ENCODE data around the gene RGPD5.
"Not testable (repeated sequence)": the region's sequence is repeated elsewhere in the genome, so short reads cannot be mapped to it uniquely, and the experiment has no call there.

Gene RGPD5

DNA sequence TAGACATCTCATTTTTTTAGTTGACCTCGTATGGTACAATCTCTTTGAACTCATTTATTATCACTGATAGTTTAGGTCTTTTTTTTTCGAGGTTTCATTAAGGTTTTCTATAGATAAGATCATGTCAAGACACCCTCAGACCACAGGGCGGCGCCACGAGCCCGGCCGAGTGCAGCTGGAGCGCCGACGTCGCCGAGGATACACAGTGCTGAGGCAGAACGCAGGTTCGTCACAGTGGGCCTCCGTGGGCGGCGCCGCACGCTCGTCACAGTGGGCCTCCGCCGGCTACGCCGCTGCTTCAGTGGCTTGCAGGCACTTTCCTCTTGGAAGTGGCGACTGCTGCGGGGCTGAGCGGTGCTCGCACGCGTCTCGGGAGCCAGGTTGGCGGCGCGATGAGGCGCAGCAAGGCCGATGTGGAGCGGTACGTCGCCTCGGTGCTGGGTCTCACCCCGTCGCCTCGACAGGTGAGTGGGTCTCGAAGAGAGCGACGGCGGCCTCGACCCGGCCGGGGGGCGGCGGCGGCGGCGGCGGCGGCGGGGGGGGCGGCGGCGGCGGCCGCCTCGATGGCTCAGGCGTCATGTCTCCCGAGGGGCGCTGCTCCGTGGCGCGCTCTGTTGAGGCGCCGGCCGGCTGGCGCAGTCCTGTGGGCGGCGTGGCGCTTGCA lies at the start of gene RGPD5:
Gene RGPD5 (plus strand): TSS at position 232 of the 664 bp plus-strand sequence. CDS start 161 bp downstream, at position 393.
- DNase-seq (ENCODE audit: low read depth in 3 of 3): not testable (repeated sequence)

- not testable (repeated sequence) for DNase-seq (ENCODE audit: low read depth in 3 of 3)
Measured at GRCh38 chr2:109751572-109751971, 42.5 kb upstream of the RGPD5 start.

DNA sequence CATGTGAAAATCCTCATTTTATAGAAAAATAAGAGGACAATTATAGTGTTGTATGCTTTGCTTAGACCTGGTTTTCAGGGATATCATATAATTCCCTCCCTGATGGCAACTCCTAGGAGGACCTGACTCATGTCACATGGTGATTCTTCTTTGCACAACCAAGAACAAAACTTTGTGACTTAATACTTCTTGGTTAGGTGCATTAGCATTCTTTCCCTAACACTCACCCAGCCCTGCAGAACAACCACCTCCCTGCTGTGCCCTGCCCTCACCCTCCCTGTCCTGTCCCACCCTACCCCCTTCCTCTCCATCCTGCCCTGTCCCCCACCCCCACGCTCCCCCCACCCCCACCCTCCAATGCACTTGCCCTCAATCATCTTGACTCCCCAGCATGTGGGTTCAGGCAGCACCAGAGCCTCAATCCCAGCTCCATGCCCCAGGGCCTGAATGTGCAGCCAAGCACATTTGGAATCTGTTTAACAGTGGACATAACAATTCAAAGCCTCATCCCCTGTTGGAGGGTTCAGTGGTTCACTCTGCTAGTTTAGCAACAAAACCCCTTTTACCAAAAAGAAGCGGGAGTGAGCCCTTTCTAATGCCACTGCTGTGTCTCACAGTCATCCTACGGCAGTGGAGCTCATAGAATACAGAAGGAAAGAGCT lies 36.8 kb upstream of the RGPD5 start:
- not testable (repeated sequence) for DNase-seq (ENCODE audit: low read depth in 3 of 3)

DNA sequence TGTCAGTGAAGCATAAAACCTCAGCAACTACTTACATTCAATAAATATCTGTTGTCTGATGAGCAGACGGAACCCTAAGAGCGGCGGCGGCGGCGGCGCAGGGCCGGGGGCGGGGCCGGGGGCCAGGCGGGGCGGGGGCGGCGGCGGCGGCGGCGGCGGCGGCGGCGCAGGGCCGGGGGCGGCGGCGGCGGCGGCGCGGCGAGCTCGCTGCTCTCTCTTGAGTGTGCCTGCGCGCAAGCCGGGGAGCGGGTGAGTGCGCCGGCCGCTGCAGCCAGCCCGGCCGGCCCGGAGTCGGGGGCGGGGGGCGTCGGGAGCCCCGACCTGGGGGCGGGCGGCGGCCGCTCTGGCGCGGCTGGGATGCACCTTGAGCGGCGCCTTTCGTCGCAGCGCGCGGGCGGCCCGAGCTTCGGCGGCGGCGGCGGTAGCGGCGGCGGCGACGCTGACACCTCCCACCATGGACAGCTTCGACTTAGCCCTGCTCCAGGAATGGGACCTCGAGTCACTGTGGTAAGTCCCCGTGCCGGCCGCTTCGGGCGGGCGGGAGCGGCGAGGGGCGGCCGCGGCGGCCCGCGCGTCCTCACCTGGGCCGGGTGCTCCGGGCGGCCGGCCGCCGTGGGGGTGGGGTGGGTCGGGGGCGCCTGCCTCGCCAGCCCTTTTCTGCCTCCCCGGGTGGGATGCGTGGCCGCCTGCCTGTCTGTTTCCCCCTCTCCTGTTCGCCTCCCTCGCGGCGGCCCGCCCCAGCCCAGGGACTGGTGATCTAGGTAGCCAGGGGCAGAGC lies 33.7 kb upstream of the RGPD5 start:
- DNase-seq (ENCODE audit: low read depth in 3 of 3): not testable (repeated sequence)

GRCh38 chr2:109761043-109761454 lies 33.1 kb upstream of the RGPD5 start:
- not testable (repeated sequence) for DNase-seq (ENCODE audit: low read depth in 3 of 3)

DNA sequence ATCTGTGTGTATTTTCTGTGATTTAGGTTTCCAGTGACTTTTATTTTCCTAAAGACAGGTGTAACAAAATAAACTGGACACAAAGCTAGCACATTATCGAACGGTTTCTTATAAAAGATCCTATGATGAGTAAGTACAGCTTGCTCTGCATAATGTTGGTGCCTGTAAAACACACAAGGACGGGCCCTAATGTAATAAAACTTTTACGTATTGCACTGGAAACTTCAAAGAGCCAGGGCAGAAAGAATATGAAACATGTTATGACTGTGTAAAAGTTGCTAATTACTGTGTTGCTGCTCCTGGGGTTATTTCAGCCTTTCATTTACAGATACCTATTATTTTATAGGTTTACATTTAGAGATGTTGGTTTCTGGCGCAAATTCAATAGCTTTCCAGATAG lies 32.1 kb upstream of the RGPD5 start:
- DNase-seq (ENCODE audit: low read depth in 3 of 3): not testable (repeated sequence)

DNA sequence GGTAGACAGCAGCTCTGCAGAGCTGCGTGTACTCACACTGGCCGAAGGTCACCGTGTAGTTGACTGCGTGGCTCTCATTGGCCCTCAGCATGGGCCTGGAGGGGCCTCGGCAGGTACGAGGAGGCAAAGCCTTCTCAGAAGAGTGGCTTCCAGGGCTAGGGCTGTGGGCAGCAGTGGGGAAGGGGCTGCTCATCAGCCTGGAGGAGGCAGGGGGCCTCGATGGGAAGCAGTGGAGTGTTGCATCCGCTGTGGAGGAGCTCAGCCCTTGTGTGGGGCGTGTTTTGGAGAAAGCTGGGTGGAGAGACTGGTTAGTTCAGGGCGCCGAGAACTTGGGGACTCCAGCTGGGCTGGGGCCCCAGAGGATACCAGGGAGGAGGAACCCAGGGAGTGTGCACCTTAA lies 28.0 kb upstream of the RGPD5 start:
- DNase-seq (ENCODE audit: low read depth in 3 of 3): not testable (repeated sequence)

- not testable (repeated sequence) for DNase-seq (ENCODE audit: low read depth in 3 of 3)
Measured at GRCh38 chr2:109766886-109767578, 27.1 kb upstream of the RGPD5 start.

DNA sequence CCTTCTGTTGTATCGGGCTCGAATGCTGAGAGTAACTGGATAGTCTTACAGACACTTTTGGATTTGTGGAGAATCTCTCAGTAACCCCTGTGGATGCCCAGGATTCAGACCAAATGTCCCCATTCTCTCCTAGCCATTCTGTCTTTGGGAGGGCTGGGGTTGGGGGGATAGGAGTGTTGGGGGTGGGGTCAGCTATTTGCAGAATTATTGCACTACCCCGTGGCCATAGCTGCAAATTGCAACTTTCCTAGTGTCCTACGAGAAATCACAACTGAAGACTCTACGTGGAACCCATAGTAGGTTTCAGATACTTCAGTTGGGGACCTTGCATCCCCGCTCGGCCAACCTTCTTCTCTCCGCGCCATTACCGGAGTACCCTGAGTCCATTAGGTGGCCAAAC lies 25.2 kb upstream of the RGPD5 start:
- not testable (repeated sequence) for DNase-seq (ENCODE audit: low read depth in 3 of 3)

DNA sequence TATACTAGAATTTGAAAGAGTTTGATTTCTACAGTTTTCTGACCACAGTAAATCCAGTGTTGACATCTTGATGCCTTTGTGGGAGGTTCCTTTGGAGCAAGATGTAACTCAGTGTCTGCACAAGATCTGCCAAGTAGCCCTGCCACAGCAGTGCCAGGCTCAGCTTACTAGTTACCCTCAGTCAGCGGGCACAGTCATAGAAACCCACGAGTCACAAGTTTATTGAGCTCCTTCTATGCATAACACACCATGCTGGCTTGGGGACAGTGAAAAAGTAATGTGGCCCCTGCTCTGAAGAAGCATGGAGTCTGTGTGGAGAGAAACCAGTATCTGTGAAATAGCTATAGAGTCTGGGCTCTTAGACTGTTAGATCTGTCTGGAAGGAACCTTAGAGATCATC lies 15.0 kb upstream of the RGPD5 start:
- not testable (repeated sequence) for DNase-seq (ENCODE audit: low read depth in 3 of 3)

DNA sequence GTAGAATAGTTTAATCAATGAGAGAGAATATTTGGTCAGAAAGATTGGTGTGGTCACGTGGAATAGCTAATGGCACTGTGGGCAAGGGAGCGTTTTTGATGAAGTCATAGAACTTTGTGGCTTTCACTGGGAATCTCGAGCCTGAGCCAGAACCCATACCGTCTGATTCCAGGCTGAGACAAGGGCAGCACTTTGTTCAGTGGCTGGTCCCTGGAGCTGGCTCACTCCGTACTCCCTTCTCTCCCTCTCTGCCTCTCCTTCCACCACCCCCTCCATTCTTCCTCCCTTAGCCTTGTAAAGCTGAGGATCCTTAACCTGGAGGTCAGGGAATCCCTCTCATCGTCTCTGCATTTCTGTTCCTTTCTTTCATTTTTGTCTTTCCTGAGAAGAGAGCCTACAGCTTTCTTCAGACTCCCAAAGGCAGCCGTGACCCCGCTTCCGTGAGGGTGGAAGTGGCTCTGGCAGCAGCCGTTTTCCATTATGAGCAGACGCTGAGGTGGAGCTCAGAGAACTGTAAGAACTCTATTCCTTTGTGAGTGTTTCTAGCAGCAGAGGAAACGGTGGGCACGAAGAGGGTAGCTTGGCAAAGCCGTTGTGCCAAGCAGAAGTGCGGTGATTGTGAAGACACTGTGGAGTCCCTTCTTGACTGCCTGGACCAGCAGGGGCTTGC lies 12.8 kb upstream of the RGPD5 start:
- DNase-seq (ENCODE audit: low read depth in 3 of 3): not testable (repeated sequence)

DNA sequence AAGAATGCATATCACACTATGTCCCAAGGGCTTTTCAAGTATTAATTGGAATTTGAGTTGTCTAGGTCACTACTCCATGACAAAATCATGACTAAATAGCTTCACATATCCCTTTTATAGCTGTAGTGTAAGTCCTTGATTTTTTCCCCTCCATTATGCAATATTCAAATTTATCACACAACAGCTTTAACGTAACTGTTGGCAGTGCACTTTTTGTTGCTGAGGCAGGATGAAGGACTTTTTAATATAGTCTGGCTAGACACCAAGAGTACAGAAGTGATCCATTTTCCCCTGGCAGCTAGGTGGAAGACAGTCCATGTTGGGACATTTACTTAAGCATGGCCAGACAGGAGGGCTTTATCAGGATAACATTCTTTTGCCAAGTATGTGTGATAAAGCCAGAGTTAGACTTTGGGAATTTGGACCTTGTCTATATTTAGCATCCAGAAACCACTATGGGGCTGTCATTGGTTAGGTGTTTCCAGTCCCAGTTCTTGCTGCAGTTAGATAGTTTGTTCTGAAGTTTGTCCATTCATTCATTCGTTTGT lies 11.6 kb upstream of the RGPD5 start:
- DNase-seq (ENCODE audit: low read depth in 3 of 3): not testable (repeated sequence)

GRCh38 chr2:109791530-109792279 lies 2.4 kb upstream of the RGPD5 start:
- not testable (repeated sequence) for DNase-seq (ENCODE audit: low read depth in 3 of 3)

- not testable (repeated sequence) for DNase-seq (ENCODE audit: low read depth in 3 of 3)
Measured at GRCh38 chr2:109792659-109793058, 1.4 kb upstream of the RGPD5 start.

DNA sequence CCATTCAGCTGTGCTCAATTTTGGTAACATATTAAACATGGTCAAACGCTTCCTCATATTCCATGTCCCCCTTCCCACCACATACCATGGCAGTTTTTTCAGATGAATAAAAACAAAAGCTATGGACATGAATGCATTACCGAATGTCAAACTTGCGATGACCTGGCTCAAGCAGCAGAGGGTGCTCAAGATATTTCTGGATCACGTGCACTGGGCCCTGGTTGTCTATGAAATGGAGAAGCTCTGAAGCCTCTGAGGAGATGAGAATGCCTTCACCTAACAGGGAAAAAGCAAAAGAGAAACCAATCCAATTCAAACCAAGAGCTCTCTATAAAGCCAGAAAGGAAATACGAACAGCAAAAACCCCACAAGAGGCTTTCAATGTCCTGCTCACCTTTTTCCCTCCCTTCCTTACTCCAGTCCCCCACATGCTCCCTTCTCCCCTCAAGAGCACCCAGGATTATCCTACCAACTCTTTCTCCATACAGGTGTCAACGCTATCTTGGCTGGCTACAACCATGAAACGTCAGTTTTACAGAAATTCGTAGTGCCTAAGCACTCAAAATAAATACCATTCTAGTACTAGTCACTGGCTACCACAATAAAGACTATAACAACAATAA lies 77.1 kb downstream of the RGPD5 start:
- DNase-seq (ENCODE audit: low read depth in 3 of 3): not testable (repeated sequence)

DNA sequence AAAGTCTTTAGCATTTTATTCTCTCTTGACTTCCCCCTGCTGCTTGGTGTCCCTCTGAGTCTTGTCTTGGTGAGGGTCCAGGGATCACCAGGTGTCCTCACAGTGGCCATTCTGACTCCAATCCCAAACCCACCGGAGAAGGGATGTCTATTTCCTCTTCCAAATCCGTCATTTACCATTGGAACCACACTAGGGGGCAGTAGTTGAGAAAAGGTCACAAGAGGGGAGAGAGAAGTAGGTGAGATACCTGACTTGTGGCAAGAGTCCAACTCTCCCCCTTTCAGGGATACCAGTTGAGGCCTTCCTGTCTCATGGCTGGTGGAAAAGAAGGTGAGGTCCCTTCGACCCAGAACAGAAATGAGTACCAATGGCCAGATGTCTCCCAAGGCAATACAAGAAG lies 82.5 kb downstream of the RGPD5 start:
- DNase-seq (ENCODE audit: low read depth in 3 of 3): not testable (repeated sequence)

GRCh38 chr2:109882112-109882511 lies 88.0 kb downstream of the RGPD5 start:
- DNase-seq (ENCODE audit: low read depth in 3 of 3): not testable (repeated sequence)

- not testable (repeated sequence) for DNase-seq (ENCODE audit: low read depth in 3 of 3)
Measured at GRCh38 chr2:109888414-109888813, 94.3 kb downstream of the RGPD5 start.

DNA sequence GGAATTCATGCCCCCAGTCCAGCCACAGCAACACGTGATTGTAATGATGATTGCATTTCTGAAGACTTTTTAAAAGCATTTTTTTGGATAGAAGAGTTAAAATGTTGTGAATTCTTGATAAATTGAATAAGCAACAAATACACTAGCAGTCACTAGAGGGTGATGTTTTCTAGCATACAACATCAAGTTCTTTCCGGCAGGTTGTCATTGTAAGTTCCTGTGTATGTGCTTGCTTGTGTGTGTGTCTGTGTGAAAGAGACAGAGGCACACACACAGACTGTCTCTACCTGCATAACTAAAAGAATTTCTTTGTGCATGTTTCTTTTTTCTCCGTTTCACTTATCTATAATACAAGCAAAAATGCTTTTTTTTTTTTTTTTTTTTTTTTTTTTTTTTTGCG lies 95.8 kb downstream of the RGPD5 start:
- not testable (repeated sequence) for DNase-seq (ENCODE audit: low read depth in 3 of 3)

DNA sequence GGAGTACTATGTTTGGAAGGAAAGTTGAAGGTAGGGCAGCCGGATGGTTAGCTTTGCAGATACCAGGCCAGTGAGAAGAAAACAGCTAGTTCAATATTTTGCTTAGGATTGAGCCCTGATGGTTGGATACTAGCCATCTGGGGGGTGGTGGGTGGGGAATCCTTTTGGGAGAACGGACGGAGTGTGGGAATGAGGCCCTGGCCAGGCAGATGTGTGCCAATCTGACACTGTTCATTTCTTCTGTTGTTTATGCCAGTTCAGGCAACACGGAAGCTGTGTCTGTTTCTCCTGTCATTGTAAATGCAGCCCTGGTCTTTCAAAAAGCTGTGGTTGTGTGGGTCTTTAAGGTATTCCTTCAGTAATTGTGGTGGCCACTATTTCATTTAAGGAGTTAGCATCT lies 96.9 kb downstream of the RGPD5 start:
- not testable (repeated sequence) for DNase-seq (ENCODE audit: low read depth in 3 of 3)

Data from stimulated activated CD4-positive, alpha-beta T cell treated with anti-CD3 and anti-CD28 coated beads, TNF-alpha, amount 100 ng/mL, for 24 hours (primary cell).